ENCODE data around the gene CBR3.
A peak's percentile ranks its signal among the peaks of the same experiment; 100 is the strongest.
"Not testable (repeated sequence)": the region's sequence is repeated elsewhere in the genome, so short reads cannot be mapped to it uniquely, and the experiment has no call there.

CBR3 gene

GRCh38 chr21:36134803-36135390 is at the start of gene CBR3:
CBR3 (plus strand) TSS chr21:36135079; CDS start chr21:36135193, 114 bp downstream.
- DNase-seq (peak; percentile 71), ATAC-seq (peak; percentile 41)

GRCh38 chr21:36087362-36088138 is 47.3 kb upstream of the CBR3 start:
- no peak for DNase-seq
- ATAC-seq: no peak

- DNase-seq: no peak
- no peak for ATAC-seq
Observed at GRCh38 chr21:36089946-36090345, 44.9 kb upstream of the CBR3 start.

GRCh38 chr21:36092681-36093080 is 42.2 kb upstream of the CBR3 start:
- ATAC-seq (no peak), DNase-seq (no peak)

GRCh38 chr21:36093512-36093911 is 41.4 kb upstream of the CBR3 start:
- no peak for ATAC-seq
- DNase-seq: no peak

- ATAC-seq: no peak
- no peak for DNase-seq
Observed at GRCh38 chr21:36096398-36097290, 38.2 kb upstream of the CBR3 start.

- DNase-seq (no peak), ATAC-seq (peak; percentile 83)
Observed at GRCh38 chr21:36097427-36098181, 37.3 kb upstream of the CBR3 start.

GRCh38 chr21:36098182-36098532 is 36.7 kb upstream of the CBR3 start:
- ATAC-seq (no peak), DNase-seq (no peak)

- ATAC-seq: no peak
Observed at GRCh38 chr21:36099000-36099399, 35.9 kb upstream of the CBR3 start.

GRCh38 chr21:36099695-36100211 is 35.1 kb upstream of the CBR3 start:
- not testable (repeated sequence) for DNase-seq, ATAC-seq

More at GRCh38 chr21:36099000-36099399, 35.9 kb upstream of the CBR3 start:
- no peak for DNase-seq

- ATAC-seq (no peak), DNase-seq (no peak)
Observed at GRCh38 chr21:36100971-36101641, 33.8 kb upstream of the CBR3 start.

GRCh38 chr21:36103434-36103833 is 31.4 kb upstream of the CBR3 start:
- ATAC-seq: no peak
- no peak for DNase-seq

GRCh38 chr21:36104317-36105300 is 30.3 kb upstream of the CBR3 start:
- ATAC-seq: peak; percentile 63
- DNase-seq: peak; percentile 77

GRCh38 chr21:36105327-36105842 is 29.5 kb upstream of the CBR3 start:
- DNase-seq (no peak), ATAC-seq (no peak)

GRCh38 chr21:36109868-36110267 is 25.0 kb upstream of the CBR3 start:
- no peak for ATAC-seq
- no peak for DNase-seq

GRCh38 chr21:36111238-36111637 is 23.6 kb upstream of the CBR3 start:
- ATAC-seq: no peak
- DNase-seq: no peak

- DNase-seq (peak; percentile 50), ATAC-seq (peak; percentile 50)
Observed at GRCh38 chr21:36113647-36114428, 21.0 kb upstream of the CBR3 start.

- ATAC-seq (no peak), DNase-seq (no peak)
Observed at GRCh38 chr21:36115138-36115730, 19.6 kb upstream of the CBR3 start.
